GM10847 (cell line): ENCODE data around the gene PRIMPOL.

Experiments used
- POLR2A ChIP-seq: IDR thresholded peaks from 2 replicates; pipeline ENCODE4 v1.6.1; 2011; ENCODE audit not compliant: insufficient read length; ENCODE audit errors: extremely low read depth

The PRIMPOL gene

DNA sequence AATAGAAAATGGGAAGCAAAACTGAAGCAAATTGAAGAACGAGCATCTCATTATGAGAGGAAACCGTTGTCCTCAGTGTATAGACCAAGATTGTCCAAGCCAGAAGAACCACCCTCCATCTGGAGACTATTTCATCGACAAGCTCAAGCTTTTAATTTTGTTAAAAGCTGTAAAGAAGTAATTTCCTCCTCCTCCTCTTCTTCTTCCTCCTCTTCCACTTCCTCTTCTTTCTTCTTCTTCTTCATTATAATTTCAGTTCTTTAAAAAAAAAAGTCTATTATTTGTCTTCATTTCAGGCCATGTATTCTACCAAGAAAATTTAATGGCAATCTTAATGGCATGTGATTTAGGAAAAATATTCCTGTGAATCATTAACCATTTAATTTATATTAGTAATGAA lies 7.6 kb downstream of the PRIMPOL start:
- no peak for TF ChIP-seq POLR2A

DNA sequence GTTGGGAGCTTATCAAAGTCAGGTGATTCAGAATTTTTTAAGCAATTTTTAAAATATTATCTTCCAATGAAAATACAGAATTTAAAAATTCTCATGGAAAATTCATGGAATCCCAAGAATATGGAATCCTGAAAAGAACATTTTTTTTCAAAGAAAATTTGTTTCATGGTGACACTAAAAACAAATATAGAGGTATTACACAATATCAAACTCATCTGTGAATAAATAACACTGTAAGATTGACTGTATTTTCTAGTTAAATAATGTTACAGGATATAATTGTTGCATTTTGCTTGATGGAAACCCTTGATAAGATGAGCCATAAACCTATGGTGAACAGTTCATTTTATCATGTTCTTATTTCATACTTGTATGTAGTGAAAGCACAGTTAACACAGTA lies 11.4 kb downstream of the PRIMPOL start:
- no peak for TF ChIP-seq POLR2A

DNA sequence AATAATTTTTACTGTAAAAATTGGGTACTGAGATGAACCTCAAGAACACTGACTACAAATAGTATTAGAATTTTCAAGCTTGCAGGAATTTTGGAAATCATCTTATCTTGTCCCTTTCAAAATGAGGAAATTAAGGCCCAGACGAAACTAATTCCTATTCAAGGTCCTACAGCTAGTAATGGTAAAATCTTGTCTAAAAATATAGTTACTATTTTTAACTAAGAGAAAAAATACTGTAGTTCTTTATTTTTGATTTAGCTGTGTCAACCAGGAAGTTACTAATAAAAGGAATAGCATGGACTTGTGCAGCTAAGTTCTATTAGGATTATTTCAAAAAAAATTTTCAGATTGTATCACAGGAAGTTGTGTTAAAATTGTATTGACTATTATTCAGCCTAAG lies 12.7 kb downstream of the PRIMPOL start:
- TF ChIP-seq POLR2A = no peak

DNA sequence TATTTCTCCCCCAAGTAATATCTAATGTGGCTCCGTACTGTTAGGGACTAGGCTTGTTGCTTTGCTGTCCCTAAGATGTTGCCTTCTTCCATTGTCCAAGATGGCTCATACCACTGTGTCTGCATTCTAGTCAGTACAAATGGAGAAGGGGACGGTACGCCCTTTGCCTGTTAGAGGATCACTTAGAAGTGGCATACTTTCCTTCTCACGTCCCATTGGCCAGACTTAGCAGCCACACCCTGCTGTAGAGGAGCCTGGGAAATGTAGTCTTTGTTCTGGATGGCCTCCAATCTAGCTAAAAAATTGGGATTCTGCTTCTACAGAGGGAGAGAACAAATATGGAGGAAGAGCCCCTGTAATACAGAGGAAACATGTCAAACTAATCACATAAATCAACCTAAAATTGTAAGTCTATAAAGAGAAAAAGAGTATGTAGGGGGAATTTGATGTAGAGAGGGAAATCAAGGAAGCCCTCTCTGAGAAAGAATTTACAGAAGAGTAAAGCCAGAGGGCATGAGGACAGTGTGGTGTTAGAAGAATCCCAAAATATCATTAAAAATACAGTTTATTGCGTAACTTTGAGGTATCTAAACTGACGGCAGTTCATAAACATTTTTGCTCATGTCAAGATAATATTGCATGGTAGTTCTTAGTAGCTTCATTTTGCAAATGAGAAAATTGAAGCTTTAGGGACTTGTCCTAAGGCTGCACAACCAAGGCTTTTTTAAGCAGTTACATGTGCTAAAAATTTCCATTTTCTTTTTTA lies 15.1 kb downstream of the PRIMPOL start:
- no peak for TF ChIP-seq POLR2A

DNA sequence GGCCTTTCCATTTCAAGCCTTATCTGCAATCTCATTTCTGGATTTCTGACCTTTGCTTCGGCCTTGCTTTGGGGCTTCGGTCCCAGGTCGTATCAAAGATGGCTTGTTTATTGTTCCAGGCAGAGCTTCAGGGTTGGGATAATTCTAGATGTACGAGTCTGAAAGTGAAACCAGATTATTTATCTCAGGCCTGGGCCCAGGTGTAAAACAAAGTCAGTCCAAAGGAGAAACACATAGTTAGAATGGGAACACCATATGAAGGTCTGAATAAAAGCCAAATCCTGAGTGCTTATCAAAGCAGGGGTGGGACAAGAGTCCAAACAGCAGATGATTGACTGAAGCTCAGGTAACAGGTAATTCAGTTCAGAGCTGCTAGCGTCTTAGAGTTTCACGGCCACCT lies 17.1 kb downstream of the PRIMPOL start:
- TF ChIP-seq POLR2A = no peak

DNA sequence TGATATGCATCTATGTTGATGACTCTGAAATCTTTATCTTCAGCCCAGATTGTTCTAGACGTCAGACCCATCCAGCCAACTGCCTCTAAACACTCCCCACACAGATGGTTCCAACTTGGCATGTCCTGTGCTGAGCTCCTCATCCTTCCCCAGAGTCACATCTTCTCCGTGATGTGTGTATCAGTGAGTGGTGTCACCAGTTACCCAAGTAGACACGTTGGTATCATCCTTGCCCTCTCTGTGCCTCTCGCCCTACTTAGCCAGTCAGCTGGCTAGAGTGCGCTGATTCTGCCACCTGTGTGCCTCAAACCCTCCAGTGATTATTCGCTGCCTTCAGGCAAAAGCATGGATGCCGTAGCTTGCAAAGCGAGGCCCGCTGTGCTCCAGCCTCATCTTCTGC lies 18.6 kb downstream of the PRIMPOL start:
- no peak for TF ChIP-seq POLR2A

DNA sequence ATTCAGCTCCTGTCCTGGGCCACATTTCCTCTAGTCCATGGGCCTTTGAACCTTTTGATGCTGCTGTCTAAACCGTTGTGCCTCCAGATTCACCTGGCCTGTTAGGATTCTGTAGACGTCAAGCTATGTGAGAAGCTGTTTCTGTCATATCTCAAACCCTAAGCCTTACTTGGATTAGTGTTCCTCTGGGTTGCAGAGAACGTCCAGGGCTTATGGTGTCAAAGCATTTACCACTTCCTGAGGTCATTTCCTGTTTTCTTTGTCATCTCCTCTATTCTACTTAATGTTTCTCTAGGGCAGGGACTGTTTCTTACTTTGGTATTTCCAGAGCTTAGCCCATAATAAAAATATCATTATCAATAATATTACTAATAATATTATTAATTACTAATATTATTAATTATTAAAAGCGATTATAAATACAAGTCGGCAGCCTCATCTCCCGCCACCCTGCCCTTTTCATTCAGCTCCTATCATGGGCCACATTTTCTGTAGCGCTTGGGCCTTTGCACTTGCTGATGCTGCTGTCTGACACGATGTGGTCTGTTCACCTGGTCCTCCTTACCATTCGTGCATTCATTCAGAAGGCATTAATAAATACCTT lies 19.1 kb downstream of the PRIMPOL start:
- no peak for TF ChIP-seq POLR2A

DNA sequence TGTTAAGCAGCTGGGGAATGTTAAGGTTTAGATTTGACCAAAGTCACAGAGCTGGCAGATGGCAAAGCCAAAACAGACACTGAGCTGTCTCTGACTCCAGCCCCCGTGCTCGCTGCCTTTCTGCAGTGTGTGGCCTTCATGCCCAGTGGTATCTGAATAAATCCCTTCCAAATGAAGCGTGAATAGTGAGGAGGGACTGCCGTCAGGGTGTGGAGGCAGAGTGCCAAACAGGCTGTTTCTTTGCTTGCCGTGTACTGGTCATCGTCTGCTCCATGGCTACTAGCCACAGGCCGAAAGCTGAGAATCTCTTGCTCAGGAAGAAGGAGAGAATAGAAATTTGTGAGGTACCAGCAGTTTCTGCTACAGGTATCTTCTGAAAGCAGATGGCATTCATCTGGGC lies 19.7 kb downstream of the PRIMPOL start:
- TF ChIP-seq POLR2A = no peak

DNA sequence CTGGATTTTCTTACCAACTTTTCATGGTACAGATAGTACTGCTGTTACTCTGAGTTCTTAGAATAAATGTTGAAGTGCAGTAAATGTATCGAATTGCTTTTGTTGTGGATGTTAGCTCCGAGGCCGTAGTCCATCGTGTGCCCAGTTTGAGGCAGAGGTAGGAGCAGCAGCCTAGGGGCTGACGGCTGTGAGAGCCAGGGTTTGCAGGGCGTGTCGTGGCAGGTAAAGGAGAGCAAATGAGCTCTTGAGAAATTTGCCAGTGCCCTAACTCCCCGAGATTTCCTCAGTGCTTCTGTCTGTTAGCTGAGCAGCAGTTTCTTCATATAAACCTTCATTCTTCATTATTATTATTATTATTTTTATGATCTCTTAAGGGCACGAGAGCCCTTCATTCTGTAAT lies 21.6 kb downstream of the PRIMPOL start:
- no peak for TF ChIP-seq POLR2A

DNA sequence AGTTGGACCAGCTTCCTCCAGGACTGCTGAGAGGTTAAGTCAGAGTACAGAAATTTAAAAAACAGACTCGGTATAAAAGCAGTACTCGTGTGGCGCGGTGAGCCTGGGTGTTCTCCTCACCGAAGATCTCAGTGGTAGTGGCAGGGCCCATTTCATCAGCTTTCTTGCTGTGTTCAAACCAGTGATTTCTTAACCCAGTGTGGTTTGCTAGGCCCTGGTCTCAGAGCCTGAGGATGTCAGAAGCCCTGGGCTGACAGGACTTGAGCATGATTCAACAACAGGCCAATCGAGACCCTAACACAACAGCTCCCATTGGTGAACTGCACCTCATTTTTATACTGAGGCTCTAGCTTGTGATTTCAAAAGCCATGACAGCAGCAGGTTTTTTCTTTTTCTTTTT lies 23.2 kb downstream of the PRIMPOL start:
- no peak for TF ChIP-seq POLR2A

DNA sequence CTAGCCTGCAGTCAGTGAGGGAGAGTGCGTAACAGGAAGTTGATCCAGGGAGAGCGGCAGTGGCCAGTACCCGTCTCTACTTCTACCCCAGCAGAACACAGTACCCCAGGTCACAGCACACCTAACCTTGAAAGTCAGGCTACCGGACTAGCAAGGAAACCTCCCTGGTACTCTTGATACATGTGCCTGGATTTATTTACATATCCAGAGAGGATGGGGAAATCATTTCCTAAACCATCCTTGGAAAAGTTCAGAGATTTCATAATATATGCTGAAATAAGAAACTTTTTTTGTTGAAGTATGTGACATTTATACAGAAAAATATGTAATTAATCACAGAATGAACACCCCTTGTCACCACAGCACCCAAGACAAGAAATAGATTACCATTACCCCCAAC lies 24.5 kb downstream of the PRIMPOL start:
- no peak for TF ChIP-seq POLR2A

DNA sequence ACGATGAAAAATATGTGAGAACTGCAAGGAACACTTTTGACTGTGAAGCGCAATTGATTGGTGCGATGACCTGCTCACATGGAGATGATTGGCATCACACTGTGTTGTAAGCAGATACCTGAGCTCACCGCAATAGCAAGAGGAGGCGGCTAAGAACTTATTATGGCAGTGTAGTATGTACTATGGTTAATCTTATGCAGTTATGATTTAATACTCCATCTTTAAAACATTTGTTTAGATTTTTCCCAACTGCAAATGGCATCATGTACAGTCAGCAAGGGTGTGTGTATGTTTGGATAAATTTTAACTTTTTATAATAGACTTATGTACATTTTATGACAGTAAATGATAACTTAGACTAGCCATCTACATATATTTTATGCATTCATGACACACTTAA lies 25.5 kb downstream of the PRIMPOL start:
- TF ChIP-seq POLR2A = no peak

DNA sequence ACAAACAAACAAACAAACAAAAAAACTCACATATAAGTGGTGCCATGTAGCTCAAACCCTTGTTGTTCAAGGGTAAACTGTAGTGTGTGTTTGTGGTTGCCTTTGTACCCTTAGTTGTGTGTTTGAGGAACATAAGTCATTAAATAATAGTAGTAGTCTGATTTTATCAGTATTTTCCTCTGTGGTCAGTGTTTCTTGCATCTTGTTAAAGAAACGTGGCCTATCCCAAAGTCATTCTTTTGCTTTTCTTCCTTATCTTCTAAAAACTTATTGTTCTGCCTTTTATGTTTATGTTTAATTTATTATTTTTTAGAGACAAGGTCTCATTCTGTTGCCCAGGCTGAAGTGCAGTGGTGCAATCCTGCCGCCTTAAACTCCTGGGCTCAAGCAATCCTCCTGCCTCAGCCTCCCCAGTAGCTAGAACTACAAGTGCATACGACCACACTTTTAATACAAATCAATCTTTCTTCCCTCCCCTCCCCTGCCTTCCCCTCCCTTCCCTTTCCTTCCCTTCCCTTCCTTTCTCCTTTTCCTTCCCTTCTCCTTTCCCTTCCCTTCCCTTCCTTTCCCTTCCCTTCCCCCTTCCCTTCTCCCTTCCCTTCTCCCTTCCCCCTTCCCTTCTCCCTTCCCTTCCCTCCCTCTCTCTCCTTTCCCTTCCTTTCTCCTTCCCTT lies 26.4 kb downstream of the PRIMPOL start:
- no peak for TF ChIP-seq POLR2A

DNA sequence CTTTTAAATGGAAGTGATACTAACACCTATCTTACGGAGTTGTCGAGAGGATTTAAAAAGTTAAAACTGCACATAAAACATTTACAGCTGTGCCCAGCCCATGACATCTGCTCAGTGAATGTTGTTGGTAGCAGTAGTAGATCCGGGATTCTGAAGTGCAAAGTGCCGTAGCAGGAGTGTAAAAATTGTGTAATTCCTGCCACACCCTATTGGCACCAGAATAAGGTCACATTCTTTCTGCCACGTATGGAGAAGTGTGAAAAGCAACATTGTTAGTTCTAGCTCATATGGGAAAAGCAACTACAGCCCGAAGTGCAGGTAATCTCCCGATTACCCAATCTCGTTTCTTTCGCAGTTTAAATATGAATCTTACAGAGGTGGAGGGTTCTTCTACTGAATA lies 31.2 kb downstream of the PRIMPOL start:
- TF ChIP-seq POLR2A = no peak

DNA sequence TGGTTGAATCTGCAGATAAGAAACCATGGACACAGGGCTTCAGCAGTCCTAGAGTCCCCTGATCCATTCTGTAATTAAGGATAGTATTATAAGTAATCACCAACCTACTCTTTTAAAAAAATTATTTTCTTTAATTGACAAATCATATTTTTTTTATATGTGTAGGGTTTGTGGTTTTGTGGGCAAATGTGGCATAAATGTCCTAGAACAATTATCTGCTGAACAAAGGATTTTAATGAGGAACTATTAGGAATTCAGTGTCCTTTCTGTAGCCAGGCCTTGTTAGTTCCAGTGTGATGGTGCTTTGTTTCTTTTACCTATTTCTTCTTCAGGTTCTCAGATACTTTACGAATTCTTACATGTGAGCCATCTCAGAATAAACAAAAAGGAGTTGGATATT lies 32.4 kb downstream of the PRIMPOL start:
- no peak for TF ChIP-seq POLR2A

DNA sequence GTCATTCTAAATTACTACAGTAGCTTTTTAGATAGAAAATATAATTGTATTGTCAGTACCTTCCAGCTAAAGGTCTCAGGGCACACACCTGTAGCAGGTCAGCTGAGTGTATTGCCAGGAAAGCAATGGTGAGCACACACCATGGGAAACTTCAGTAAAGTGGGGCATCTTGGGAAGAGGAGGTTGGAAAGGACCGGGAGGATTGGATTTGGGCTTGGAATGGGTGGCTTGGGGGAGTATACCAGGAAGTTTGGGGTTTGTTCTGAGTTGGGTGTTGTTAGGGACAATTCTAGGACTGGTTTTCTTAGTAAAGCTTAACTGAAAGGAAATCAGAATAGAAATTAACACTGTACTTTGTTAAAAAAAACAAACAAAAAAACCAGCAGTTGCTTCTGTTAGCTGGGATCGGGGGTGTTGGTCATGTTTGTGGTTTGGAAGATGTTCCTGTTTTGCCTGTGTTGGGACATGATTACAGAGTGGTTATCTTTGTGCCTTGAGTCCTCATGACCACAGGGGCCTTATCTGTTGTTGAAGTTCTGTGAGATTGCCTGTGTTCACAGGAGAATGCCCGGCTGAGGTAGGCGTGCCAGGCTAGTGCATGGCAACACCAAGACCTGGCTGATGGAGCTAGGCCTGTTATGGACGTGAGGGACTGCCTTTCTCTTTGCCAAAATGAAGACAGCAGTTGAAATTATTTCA lies 35.1 kb downstream of the PRIMPOL start:
- no peak for TF ChIP-seq POLR2A
